ENCODE measurements around the gene MAP2K1. TPM values are rescaled to one million over a fixed set of nuclear protein-coding genes. Genes with fewer than 3 reads are reported as not detected.

Gene MAP2K1
- total and polyA plus RNA-seq, 9 of the 15 experiments (the other 6 are each of a cell fraction or from before 2014, with no cell fraction given) = 7.5 to 58.3 (median 30.0) TPM

GRCh38 chr15:66369773-66370651, 16.7 kb upstream of the MAP2K1 start (continued):
- no peak for TF ChIP-seq ZNF609 (CRISPR knock-in tag; IDR thresholded peaks at IDR 0.05; ENCODE audit: borderline replicate concordance)
- TF ChIP-seq HBP1 (CRISPR knock-in tag; IDR thresholded peaks at IDR 0.05) = no peak
- no peak for TF ChIP-seq RBM39 (optimal IDR thresholded peaks at IDR 0.05; ENCODE audit: low read depth, low read length)
- TF ChIP-seq BMI1 (IDR thresholded peaks at IDR 0.05; ENCODE audit: low read length) = no peak
- TF ChIP-seq ZNF785 (CRISPR knock-in tag; IDR thresholded peaks at IDR 0.05) = no peak
- TF ChIP-seq GABPB1 (CRISPR knock-in tag; IDR thresholded peaks at IDR 0.05) = no peak
- TF ChIP-seq ZKSCAN8 (CRISPR knock-in tag; IDR thresholded peaks at IDR 0.05) = no peak
- TF ChIP-seq XRCC3 (IDR thresholded peaks at IDR 0.05) = no peak
- no peak for TF ChIP-seq U2AF1 (optimal IDR thresholded peaks at IDR 0.05; ENCODE audit: low read depth, low read length)
- TF ChIP-seq ZNF583 (CRISPR knock-in tag; IDR thresholded peaks at IDR 0.05) = no peak
- no peak for TF ChIP-seq FOXP1 (CRISPR knock-in tag; IDR thresholded peaks at IDR 0.05)
- TF ChIP-seq DIDO1 (tag; IDR thresholded peaks at IDR 0.05; ENCODE audit: low read depth) = no peak
- TF ChIP-seq KDM5B (IDR thresholded peaks at IDR 0.05; ENCODE audit: insufficient replicate concordance, low read depth, low read length) = no peak
- no peak for TF ChIP-seq TCF7 (IDR thresholded peaks at IDR 0.05; ENCODE audit: borderline replicate concordance)
- no peak for TF ChIP-seq ZNF224 (CRISPR knock-in tag; IDR thresholded peaks at IDR 0.05)
- TF ChIP-seq ILK (tag; IDR thresholded peaks at IDR 0.05; ENCODE audit: borderline replicate concordance, low read depth) = no peak
- TF ChIP-seq SNIP1 (IDR thresholded peaks at IDR 0.05; ENCODE audit: low read depth) = no peak
- TF ChIP-seq ZNF239 (CRISPR knock-in tag; IDR thresholded peaks at IDR 0.05) = no peak
- TF ChIP-seq ZNF511 (CRISPR knock-in tag; IDR thresholded peaks at IDR 0.05) = no peak
- peak; percentile 38; the same call in 1 of the 2 replicates for TF ChIP-seq CBFA2T3 (IDR thresholded peaks at IDR 0.05)
- no peak for TF ChIP-seq GTF2F1 (IDR thresholded peaks at IDR 0.05; ENCODE audit: low read depth, low read length)
